GM18873 (cell line): ENCODE data around the gene RASL11A.
"Not testable (repeated sequence)": the region's sequence is repeated elsewhere in the genome, so short reads cannot be mapped to it uniquely, and the experiment has no call there.

Experiments
- ATAC-seq: cut with Tn5 transposase; IDR thresholded peaks from one replicate; pipeline ENCODE4 v1.9.1; 2021; ENCODE audit warnings: mild to moderate bottlenecking, moderate library complexity, moderate number of reproducible peaks; ENCODE audit not compliant: unreplicated experiment, low FRiP score

RASL11A gene

GRCh38 chr13:27296496-27296895 is 25.9 kb downstream of the RASL11A start:
- ATAC-seq, result no peak

GRCh38 chr13:27298849-27299248 is 28.2 kb downstream of the RASL11A start:
- ATAC-seq, result no peak

DNA sequence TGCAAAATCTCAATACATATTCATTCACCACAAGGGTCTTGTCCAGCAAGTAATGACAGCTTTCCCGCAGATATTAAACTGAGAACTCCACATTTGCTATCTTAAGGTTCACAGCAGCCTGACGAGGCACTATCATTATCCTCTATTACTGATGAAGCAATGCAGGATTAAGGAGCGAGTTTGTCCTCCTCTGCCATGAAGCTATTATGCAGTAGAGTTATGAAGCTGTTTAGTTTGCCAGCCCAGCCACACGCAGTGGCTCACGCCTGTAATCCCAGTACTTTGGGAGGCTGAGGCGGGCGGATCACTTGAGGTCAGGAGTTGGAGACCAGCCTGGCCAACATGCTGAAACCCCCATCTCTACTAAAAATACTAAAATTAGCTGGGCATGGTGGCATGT is 29.8 kb downstream of the RASL11A start:
- ATAC-seq, result not testable (repeated sequence)

DNA sequence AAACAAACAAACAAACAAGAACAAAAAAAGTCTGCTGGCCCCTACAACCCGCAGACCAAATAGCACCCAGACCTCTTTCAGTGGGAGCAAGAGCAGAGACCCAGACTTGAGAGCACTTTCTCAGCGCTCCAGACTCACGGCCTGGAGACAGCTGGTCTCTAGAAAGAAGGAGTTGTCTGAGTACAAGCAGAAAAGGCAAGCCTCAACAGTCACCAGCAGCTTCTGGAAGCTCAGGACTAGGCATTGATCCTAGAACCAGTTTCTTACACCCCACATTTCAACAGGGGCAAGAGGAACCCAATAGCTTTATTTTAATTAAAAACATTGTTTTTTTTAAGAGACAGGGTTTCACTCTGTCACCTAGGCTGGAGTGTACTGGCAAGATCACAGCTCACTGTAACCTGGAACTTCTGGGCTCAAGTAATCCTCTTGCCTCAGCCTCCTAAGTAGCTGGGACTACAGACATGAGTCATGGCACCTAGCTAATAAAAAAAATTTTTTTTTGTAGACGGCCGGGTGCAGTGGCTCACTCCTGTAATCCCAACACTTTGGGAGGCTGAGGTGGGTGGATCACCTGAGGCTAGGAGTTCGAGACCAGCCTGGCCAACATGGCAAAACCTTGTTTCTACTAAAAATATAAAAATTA is 30.4 kb downstream of the RASL11A start:
- ATAC-seq, result no peak

DNA sequence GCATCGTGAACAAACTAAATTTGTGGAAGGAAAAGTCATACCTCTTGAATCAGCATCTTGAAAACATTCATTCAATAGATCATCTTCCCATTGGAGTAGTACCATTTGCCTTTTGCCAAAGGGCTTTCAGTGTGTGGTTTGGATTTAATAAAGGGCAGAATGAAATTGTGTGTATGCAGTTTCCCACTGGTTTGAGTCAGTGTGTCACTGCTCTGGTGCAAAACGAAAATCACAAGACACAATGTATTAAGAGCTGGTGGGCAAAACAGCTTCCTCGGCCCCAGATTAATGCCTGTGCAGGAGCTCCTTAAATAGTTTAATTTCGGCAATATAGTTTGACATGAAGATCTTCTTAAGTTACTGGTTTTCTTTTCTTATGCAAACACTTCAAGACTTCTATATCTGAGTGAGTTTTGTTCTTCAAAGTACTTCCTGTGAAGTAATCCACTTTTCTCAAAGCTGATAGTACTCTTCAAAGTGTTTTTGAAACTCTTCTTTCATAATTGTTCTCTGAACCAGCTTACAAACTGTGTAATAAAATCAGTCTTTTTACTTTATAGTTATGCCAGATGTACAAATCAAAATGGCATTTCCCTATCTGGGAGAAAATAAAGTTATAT is 32.1 kb downstream of the RASL11A start:
- no peak for ATAC-seq

GRCh38 chr13:27304099-27304498 is 33.5 kb downstream of the RASL11A start:
- ATAC-seq, result no peak

GRCh38 chr13:27304611-27305010 is 34.0 kb downstream of the RASL11A start:
- no peak for ATAC-seq

GRCh38 chr13:27306364-27306763 is 35.7 kb downstream of the RASL11A start:
- ATAC-seq, result no peak

GRCh38 chr13:27308941-27309340 is 38.3 kb downstream of the RASL11A start:
- ATAC-seq, result no peak

DNA sequence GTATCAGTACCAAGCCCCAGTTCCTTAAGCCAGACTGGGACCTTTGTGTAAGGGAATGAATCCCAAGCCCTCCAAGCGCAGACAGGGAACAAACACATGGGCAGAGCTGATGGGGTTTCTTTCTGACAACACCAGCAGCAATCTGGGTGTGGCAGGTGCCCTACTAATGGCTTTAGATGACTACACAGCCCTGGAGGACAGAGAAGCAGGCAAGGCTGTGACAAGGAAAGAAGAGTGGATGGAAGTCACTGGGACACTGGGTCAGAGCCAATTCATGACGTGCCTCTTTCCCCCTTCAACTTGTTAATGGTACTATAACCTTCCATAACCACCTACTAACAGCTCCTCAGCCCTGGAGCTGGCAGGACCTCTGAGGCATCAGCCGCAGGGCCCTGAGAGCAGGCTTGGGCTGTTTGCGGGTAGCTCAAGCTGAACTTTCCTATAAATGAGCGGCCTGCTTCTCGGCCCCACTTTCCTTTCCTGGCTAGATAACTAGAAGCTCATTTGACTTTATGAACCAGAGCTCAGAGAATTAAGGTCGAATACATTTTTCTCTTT is 38.9 kb downstream of the RASL11A start:
- no peak for ATAC-seq

DNA sequence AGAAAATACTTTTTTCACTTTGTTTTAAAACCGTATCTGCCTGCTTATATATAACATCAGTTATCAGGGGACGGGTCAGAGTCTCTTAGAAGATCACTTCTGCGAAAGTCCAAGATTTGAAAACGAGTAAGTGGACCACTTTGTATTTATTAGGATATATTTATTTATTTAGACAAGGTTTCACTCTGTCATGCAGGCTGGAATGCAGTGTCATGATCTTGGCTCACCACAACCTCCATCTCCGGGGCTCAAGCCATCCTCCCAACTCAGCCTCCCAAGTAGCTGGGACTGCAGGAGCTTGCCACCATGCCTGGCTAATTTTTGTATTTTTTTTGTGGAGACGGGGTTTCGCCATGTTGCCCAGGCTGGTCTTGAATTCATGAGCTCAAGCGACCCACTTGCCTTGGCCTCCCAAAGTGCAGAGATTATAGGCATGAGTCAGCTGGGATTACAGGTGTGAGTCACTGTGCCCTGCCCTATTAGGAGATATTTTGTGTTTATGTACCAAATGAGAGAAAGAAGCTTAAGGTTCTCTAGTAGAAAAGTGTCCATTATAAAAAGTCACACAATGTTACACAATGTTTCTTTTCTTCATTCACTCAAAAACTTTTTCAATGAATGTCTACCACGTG is 39.5 kb downstream of the RASL11A start:
- no peak for ATAC-seq

GRCh38 chr13:27310946-27311345 is 40.3 kb downstream of the RASL11A start:
- ATAC-seq, result no peak

DNA sequence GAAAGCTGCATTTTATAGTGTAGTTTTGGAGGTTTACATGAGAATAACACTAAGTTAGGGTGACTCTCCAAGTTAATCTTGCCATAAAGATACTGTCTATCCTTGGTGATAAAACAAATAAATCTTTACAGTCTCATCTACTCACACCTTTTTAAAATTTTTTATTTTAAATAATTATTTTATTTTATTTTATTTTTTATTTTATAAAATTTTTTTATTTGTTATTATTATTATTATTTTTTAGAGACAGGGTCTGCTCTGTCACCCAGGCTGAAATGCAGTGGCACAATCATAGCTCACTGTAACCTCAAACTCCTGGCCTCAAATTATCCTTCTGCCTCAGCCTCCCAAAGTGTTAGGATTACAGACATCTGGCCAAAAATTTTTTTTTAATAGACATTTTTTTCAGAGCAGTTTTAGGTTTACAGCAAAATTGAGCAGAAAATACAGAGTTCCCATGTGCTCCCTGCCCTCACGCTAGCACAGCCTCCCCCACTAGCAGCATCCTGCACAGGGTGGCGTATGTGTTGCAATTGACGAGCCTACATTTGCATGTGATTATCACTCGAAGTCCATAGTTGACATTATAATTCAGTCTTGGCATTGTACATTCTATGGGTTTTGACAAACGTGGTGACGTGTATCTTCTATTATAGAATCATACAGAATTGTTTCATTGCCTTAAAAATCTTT is 41.0 kb downstream of the RASL11A start:
- no peak for ATAC-seq

- no peak for ATAC-seq
These were observed 43.1 kb downstream of the RASL11A start for GRCh38 chr13:27313770-27314169.

DNA sequence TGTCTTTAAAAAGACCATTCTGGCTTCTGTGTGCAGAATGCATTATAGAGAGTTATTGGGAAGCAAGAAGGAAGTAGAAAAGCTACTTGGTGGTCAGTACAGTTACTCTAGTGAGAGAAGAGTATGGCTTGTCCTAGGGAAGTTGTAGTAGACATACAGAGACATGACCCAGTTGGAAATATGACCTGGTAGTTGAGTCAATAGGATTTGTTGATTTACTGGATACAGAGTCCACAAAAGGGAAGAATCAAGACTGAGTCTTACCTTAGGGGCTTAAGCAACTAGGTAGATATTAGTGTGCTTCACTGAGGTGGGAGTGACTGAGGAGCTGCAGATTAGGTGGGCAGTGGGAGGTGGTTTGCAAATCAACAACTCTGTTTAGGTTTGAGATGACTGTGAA is 48.8 kb downstream of the RASL11A start:
- no peak for ATAC-seq

GRCh38 chr13:27321468-27322431 is 51.1 kb downstream of the RASL11A start:
- ATAC-seq, result no peak

DNA sequence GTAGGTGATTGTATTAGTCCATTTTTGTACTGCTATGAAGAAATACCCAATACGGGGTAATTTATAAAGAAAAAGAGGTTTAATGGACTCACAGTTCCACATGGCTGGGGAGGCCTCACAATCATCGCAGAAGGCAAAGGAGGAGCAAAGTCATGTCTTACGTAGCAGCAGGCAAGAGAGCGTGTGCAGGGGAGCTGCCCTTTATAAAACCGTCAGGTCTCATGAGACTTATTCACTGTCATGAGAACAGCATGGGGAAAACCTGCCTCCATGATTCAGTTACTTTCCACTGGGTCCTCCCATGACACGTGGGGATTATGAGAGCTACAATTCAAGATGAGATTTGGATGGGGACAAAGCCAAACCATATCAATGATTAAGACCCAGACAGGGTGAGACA is 51.8 kb downstream of the RASL11A start:
- ATAC-seq, result not testable (repeated sequence)
